ENCODE results near the gene SUGT1. TPM values are rescaled to one million over a fixed set of nuclear protein-coding genes. Genes with fewer than 3 reads are reported as not detected.

SUGT1 gene
- total and polyA plus RNA-seq, 2 donors (not counting 3 experiments of a cell fraction or from before 2014, with no cell fraction given): 21.7 to 78.8 TPM

DNA sequence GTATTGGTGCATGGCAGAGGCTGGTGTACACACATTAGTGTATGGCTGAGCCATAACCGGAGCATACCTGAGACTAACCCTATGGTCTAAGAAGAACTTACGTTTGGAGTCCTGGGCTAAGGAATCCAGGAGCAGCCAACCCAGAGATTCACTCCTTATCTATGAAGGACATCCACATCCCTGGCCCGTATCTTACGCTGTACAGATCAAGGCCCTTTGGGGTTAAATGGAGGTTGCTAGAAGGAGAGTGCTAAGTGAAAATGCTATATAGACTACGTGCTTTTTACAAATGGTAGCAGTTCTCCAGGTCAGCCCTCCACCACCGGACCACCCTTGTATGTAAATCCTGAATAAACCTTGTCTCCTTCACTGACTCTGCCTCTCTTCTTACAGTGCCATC, 1.9 kb upstream of the SUGT1 start:
- peaks cover 2 to 6% of the 10 kb centered on the region in 2 experiments for H3K36me3 ChIP-seq (ENCODE audit: control insufficient read depth in 2 of 2, extremely low read depth in 1 of 2, insufficient read depth in 2 of 2, low read length in 2 of 2)
- H2AFZ ChIP-seq (ENCODE audit: low read depth, low read length): no peak overlapping the region
- dilution Hi-C loops (cut with MboI; ENCODE audit: extremely low pct_ligation_motif_present, low sequenced_read_pairs): no loop called here
- TF ChIP-seq EZH2 (IDR thresholded peaks at IDR 0.05; ENCODE audit: borderline replicate concordance, low read depth, low read length, severe bottlenecking): no peak
- TF ChIP-seq POLR2AphosphoS5 (IDR thresholded peaks at IDR 0.05; ENCODE audit: insufficient read depth, low read depth, low read length): no peak
- TF ChIP-seq MYC (IDR thresholded peaks at IDR 0.05; ENCODE audit: low read depth, low read length): no peak
- TF ChIP-seq POLR2A (IDR thresholded peaks at IDR 0.05; ENCODE audit: low read depth, low read length): no peak
- no peak for TF ChIP-seq GATA2 (IDR thresholded peaks at IDR 0.05; ENCODE audit: insufficient read depth, insufficient read length, low read depth, low read length)
- TF ChIP-seq, protein P1, sequence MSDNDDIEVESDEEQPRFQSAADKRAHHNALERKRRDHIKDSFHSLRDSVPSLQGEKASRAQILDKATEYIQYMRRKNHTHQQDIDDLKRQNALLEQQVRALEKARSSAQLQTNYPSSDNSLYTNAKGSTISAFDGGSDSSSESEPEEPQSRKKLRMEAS (IDR thresholded peaks at IDR 0.05; ENCODE audit: insufficient read depth, insufficient read length): no peak
- no peak for TF ChIP-seq JUN (IDR thresholded peaks at IDR 0.05; ENCODE audit: borderline replicate concordance, insufficient read depth, insufficient read length, low read depth)
- no peak for TF ChIP-seq FOS (IDR thresholded peaks at IDR 0.05; ENCODE audit: borderline replicate concordance, insufficient read depth, low read length)
- TF ChIP-seq, protein P2, sequence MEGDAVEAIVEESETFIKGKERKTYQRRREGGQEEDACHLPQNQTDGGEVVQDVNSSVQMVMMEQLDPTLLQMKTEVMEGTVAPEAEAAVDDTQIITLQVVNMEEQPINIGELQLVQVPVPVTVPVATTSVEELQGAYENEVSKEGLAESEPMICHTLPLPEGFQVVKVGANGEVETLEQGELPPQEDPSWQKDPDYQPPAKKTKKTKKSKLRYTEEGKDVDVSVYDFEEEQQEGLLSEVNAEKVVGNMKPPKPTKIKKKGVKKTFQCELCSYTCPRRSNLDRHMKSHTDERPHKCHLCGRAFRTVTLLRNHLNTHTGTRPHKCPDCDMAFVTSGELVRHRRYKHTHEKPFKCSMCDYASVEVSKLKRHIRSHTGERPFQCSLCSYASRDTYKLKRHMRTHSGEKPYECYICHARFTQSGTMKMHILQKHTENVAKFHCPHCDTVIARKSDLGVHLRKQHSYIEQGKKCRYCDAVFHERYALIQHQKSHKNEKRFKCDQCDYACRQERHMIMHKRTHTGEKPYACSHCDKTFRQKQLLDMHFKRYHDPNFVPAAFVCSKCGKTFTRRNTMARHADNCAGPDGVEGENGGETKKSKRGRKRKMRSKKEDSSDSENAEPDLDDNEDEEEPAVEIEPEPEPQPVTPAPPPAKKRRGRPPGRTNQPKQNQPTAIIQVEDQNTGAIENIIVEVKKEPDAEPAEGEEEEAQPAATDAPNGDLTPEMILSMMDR (IDR thresholded peaks at IDR 0.05; ENCODE audit: extremely low read depth in 1 of 2, insufficient read depth in 1 of 2, low read depth in 1 of 2, low read length in 2 of 2): no peak
- peaks cover 22% of the 10 kb centered on the region for H3K4me1 ChIP-seq (ENCODE audit: control insufficient read depth, extremely low read depth, insufficient read depth, low read length)
- H3K79me2 ChIP-seq (ENCODE audit: control insufficient read depth, insufficient read depth, low read length): peaks cover 53% of the 10 kb centered on the region
- no TSS peak for BruUV-seq (replicated peaks)
- DNase-seq (ENCODE audit: low read depth, low spot score) (peak; percentile 8), FAIRE-seq (no peak)
- peak overlapping the region; percentile 40 to 100 (median 67) for H3K4me3 ChIP-seq (replicated peaks in 1 of 3; ENCODE audit: insufficient read depth in 1 of 3, low read depth in 1 of 3, low read length in 3 of 3)
- no peaks in the 10 kb centered on the region for H3K27me3 ChIP-seq (ENCODE audit: control insufficient read depth in 2 of 2, insufficient read depth in 2 of 2, low read length in 2 of 2)
- H3K27ac ChIP-seq (ENCODE audit: insufficient read depth, low read depth, low read length): peak overlapping the region; percentile 84
- POLR2A ChIA-PET: no interaction called here
- H4K20me1 ChIP-seq (replicated peaks; ENCODE audit: control insufficient read depth, extremely low read depth, insufficient read depth, low read length): no peaks in the 10 kb centered on the region
- peak overlapping the region; percentile 97 for H3K9ac ChIP-seq (replicated peaks; ENCODE audit: extremely low read depth, insufficient read depth, low read length)
- CTCF ChIA-PET: no interaction called here
- H3K4me2 ChIP-seq (ENCODE audit: insufficient read depth, low read length): peak overlapping the region; percentile 98
- no peaks in the 10 kb centered on the region for H3K9me1 ChIP-seq (replicated peaks; ENCODE audit: control insufficient read depth, extremely low read depth, insufficient read depth, low read length)
- no peaks in the 10 kb centered on the region for H3K9me3 ChIP-seq (replicated peaks; ENCODE audit: control insufficient read depth, insufficient read depth, low read length)
- intact Hi-C loops (cut with micrococcal nuclease): no loop called here

Measured in endothelial cell of umbilical vein (primary cell).